NCI-H345 treated with DMSO at 0.1 percent for 48 hours (cell line): ENCODE results near the gene DNMT3A.
A peak's percentile ranks its signal among the peaks of the same experiment; 100 is the strongest.

Experiments
- DNase-seq: peaks from one replicate; lab custom pipeline; 2025; ENCODE audit not compliant: unreplicated experiment; lab: John Stamatoyannopoulos, UW

The DNMT3A gene

GRCh38 chr2:25373269-25373981 is 31.7 kb upstream of the DNMT3A start:
- DNase-seq, result peak; percentile 68

DNA sequence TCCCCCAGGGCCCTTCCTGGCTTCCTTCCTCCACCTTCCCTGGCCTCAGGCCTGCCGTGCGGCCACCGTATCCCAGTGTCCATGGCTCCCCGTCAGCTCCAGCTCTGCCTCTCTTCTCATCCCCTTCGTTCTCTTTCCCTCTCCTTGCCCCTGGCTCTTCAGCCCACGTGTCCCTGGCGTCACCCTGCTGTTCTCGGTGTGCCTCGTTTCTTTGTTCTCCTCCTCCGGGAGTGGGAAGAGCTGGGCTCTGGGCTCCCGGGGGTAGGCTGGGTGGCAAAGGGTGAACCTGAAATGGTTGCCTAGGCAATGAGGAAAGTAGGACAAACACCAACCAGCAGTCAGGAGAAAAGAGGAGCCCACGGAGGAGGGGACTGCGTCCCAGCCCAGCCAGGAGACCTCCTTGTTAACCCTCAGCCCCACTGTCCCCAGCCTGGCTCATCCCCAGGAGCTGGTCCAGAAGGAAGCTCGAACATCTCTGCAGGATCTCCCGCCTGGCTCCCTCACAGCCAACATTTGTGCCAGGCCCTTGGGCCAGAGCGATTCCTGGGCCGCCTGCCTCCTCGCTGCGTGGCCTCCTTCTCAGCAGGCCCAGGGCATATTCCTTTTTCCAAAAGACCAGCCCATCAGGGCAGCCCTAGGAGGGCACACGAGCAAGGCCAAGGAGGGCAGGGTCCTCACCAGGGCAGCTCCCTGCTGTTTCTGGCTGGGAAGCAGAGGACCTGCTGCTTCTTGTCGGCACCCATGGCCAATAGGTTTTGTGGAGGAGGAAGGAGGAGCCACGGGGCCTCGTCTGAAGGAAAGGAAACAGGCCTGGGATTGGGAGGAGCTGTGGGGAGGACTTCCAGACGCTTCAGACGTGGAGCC is 30.9 kb upstream of the DNMT3A start:
- no peak for DNase-seq

DNA sequence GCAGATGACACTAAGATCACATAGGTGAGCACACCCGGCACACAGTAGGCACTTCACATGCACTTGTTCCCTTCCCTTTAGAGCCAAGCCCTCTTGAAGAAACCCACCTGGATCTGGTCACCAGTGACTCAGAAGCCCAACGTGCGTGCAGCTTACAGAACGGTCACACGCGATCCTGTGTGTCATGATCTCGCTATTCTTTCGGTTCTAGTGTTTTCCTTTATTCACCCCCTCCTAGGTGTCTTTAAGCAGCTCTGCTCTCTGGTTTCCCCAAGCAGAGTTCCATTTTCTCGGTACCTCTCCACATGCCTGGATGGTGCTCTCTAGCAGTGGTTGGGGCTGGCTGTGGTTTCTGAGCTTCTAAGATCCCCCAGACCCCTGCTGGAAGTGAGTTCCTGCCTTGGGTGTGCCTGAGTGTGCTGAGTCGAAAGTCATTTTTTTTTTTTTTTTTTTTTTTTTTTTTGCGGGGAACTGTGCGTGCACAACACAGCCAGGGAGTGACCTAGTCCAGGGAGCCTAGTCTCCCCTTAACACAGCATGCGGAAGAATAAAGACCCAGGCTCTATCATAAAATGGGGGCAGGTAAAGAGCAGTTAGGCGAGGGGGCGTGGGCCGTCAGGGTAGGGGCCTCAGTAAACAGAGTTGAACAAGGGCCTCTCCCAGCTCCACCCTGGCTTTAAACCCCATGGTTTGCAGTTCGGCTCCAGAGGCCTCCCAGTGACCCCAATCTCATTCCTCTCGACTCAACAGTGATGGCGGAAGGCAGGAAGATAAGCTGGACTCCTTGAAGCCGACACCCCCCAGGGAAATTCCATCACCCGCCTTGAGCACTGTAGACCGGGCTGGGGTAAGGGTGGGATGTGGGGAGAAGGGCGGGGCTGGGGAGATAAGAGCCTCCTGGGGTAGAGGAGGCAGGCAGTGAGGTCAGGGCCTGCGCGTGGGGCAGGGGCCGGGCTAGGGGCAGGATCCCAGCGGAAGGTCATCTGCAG is 29.8 kb upstream of the DNMT3A start:
- no peak for DNase-seq

DNA sequence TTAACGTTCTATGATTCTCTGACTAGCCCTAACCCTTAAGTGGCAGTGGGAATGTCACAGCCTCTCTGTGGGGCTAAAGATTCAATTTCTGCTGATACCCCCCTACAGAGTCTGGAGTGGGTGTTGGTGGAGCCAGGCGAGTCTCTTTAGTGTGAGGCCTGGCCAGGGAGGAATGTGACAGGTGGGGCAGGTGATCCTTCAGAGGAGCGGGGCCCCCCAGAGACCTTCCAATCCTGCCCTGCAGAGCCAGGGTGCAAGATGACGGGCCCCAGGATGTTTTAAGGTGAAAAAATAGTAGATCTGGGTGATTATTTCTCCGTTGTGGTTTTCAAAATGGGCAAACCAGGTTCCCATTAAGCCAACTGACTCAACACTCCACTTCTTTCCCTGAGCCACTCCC is 28.2 kb upstream of the DNMT3A start:
- no peak for DNase-seq

GRCh38 chr2:25369439-25369838 is 27.7 kb upstream of the DNMT3A start:
- no peak for DNase-seq

DNA sequence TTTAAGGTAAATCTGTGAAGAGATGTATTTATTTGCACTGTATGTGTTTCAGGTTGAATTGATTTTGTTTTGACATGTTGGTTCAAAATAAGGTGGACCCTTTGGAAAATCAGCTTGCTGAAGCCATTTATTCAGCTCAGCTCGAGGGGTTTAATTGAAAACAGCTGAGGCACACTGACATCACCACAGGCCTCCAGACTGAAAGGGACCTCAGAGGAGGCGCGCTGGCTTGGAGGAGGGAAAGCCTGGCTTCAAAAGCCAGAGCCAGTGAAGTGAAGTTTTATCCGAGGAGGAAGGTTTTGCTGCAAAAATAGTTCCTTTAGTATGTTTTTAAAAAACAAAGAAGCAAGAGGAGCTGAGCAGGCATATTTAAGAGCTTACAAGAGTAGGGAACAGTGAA is 26.9 kb upstream of the DNMT3A start:
- DNase-seq, result no peak

DNA sequence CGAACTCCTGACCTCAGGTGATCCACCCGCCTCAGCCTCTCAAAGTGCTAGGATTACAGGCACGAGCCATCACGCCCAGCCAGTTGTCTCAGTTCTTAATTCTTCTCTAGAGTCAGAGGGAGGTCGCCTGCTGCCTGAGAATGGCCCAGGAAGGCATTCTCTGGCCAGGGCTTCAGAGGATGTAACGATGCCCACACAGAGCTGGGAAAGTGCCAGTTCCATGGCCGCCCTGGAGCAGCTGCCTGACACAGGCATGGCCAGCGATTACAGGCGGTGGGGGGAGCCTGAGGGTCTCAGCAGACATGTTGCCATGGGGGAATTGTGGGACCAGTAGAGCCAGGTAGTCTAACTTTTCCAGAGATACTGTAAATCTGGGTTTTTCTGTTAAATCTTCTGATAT is 25.6 kb upstream of the DNMT3A start:
- DNase-seq, result no peak

DNA sequence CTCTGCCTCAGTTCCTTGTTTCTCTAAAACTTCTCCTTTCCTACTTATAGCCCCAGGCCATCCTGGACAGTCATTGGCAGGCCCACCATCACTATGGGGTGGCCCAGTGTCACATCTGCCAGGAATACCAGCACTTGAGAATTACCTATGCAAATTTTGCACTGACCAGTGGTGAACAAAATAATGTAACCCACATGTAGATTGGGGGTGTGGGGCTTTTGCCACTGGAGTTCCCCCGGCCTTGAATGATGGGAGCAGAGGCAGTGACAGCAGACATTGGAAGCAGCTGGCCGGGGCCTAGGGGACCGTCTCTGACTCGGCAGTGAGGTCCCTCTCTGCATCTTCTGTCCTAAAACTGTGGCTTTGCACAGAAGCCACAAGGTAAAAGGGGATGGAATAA is 24.9 kb upstream of the DNMT3A start:
- no peak for DNase-seq

GRCh38 chr2:25365241-25365640 is 23.5 kb upstream of the DNMT3A start:
- no peak for DNase-seq

GRCh38 chr2:25363733-25364132 is 22.0 kb upstream of the DNMT3A start:
- no peak for DNase-seq

DNA sequence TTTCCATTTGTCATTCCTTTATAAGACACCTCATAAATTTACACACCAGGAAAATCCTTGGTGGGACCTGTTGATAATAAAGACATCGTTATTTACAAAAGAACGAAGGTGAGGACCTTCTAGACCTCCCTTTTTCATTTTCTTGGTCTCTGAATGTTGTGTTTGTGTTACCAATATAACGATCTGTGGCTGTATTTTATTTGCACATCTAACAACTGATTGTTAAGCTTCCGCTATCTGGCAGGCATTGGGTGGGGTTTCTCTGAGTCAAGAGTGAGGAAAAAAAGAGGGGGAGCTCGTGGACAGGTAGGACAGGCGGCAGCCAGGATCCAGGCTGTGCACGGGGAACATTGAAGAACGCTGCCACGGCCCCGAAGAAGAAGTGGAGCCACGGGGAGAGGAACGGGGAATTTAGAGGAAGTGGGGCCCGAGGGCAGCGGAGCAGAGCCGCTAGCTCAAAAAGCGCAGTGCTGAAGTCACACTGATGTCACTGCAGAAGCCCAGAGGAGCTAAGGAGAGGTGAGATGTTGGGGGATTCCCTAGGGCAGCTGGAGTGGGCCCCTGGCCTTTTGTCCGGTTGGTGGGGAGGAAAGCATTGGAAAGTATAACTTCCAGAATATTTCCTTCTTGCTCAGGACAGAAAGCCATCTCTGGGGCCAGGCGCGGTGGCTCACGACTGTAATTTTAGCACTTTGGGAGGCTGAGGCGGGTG is 20.9 kb upstream of the DNMT3A start:
- no peak for DNase-seq

DNA sequence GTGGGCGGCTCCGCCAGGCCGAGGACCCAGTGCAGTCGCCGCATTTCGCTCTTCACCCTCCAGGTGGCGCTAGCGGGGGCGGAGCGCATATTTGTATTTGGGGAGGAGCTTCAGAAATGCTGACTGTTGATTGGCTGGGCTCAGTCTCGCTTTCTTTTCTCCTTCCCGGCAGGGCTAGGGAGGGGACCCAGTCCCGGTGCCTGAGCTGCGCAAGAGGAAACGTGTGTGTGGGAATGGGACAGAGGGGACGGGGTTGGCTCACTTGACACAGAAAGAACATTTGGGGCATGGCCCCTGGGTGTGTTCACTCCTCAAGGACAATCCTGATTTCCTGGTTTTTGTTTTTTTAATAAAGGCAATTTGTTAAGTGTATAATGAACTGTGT is 20.3 kb upstream of the DNMT3A start:
- DNase-seq, result peak; percentile 95

- no peak for DNase-seq
These were observed 19.7 kb upstream of the DNMT3A start for GRCh38 chr2:25361261-25362048.

- no peak for DNase-seq
These were observed 17.1 kb upstream of the DNMT3A start for GRCh38 chr2:25358836-25359235.

DNA sequence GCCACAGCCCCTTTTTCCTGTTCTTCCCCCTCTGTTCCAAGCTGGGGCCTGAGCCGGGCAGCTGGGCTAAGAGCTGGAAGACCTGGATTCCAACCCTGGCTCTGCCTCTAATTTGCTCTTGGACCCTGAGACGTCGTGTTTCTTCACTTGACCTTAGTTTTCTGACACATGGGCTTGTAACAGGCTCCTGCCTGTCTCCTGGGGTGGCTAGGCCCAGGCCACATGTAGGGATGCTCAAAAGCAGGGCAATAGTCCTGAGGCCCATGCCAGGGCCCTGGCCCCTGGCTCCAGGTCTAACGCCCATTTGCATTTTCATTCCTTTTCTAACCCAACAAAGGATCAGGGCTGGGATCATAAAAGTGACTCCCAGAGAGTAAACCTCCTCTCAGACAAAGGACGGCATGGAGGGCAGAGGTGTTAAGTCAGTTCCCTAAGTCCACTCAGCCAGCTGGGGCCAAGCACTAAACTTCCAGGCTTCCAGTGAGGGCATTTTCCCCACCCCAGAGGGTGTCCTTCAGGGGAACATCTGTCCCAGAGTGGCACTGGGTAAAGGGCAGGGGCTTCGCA is 16.6 kb upstream of the DNMT3A start:
- no peak for DNase-seq

DNA sequence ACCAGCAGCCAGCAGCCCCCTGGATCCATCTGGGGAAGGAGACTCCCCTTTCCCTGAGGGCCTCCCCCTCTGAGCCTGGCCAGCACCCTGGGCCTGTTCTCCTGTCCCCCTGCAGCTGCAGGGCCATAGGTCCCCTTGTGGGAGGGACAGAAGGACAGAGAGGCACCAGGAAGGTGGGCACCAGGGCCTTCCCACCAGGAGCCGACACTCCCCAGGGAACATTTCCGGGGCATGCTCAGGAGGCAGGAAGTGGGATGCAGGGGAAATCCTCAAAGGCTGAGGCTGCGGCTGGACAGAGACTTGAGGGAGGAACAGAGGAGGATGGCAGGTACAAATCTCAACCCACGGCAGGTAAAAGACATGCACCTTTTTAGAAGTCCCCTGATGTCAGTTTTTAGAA is 14.4 kb upstream of the DNMT3A start:
- no peak for DNase-seq

GRCh38 chr2:25355270-25355669 is 13.5 kb upstream of the DNMT3A start:
- no peak for DNase-seq

GRCh38 chr2:25354116-25354515 is 12.4 kb upstream of the DNMT3A start:
- no peak for DNase-seq

DNA sequence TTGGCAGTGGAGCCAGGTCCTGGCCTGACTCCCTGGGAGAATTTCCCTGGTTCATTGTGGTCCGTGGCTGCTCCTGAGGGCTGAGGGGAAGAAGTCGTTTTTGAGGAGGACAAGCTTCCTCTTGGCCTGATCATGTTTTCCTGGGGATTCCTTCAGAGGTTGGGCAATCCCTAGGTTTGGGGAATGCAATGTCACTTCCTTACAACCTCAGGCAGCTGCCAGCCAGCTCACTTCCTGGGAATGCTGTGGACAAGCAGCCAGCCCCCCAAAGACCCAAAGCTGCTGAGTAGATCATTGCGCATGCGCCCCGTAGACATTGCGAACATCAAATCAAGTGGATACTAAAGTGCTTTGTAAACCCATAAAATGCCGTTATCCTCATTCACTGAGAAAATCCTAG is 7.7 kb upstream of the DNMT3A start:
- no peak for DNase-seq

DNA sequence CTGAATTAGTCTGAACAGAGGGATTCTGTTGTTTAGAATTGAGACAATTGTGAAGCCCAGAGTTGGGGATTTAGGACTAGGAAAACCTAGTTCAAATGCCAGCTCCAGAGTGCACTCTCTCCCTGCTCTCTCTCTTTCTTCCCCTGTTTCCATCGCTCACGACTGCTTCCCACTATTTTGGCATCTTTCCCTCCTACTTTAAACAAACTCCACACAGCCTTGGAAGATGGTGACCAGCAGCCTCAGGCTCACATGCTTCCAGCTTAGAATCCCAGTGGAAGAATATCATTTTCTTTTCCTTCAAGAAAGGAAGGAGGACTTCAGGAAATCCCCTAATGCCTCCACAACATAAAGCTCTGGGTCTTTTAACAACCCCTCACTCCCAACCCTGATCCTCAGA is 6.1 kb upstream of the DNMT3A start:
- DNase-seq, result no peak
